Naive thymus-derived CD4-positive, alpha-beta T cell (primary cell): Measurements from ENCODE around the gene VAPB. TPM values are rescaled to one million over a fixed set of nuclear protein-coding genes. Genes with fewer than 3 reads are reported as not detected.

ENCODE experiments used
- ATAC-seq: fragments of 150-1000 bp; cut with Tn5 transposase; 2 replicates; pipeline ENCODE4 v1.10.0; 2021; ENCODE audit warnings: mild to moderate bottlenecking, moderate library complexity
- CTCF ChIA-PET: fragments of 350-600 bp; sonication (Branson Sonifier 250); formaldehyde crosslinking; loops from one replicate; lab custom pipeline; 2021; ENCODE audit warnings: antibody characterized with exemption; lab: Charles Lee
- POLR2A ChIA-PET: fragments of 350-600 bp; sonication (Branson Sonifier 250); formaldehyde crosslinking; loops from one replicate; lab custom pipeline; 2021; ENCODE audit warnings: antibody characterized with exemption, inconsistent platforms; lab: Charles Lee
- DNase-seq, 9 donors: peaks; one replicate each; pipeline versions ENCODE4 v3.0.0 to v3.0.0-alpha.2; 2020 to 2022; ENCODE audit warnings: mixed read lengths in 1 of 9
- H3K27ac ChIP-seq: one replicate; pipeline ENCODE4 v1.7.0; 2013; ENCODE audit warnings: mild to moderate bottlenecking, low read depth, low read length, moderate library complexity
- H3K27me3 ChIP-seq, 2 donors: one replicate each; pipeline ENCODE4 v1.7.0; 2013; ENCODE audit warnings: low read length in 2 of 2, mild to moderate bottlenecking in 2 of 2, moderate library complexity in 2 of 2; ENCODE audit not compliant: control insufficient read depth in 2 of 2, insufficient read depth in 2 of 2
- H3K36me3 ChIP-seq, 3 experiments: 1 replicate in 2 of 3; 2 replicates in 1 of 3; pipeline ENCODE4 v1.7.0; 2013; ENCODE audit warnings: low read length in 3 of 3, mild to moderate bottlenecking in 3 of 3, moderate library complexity in 1 of 3; ENCODE audit not compliant: insufficient read depth in 3 of 3, control insufficient read depth in 2 of 3
- H3K4me1 ChIP-seq, 2 donors: one replicate each; pipeline ENCODE4 v1.7.0; 2013; ENCODE audit warnings: low read length in 2 of 2, mild to moderate bottlenecking in 2 of 2, moderate library complexity in 1 of 2; ENCODE audit not compliant: control insufficient read depth in 2 of 2, insufficient read depth in 2 of 2
- H3K4me3 ChIP-seq: 2 replicates; pipeline ENCODE4 v1.7.0; 2013; ENCODE audit warnings: mild to moderate bottlenecking, low read length
- H3K9me3 ChIP-seq, 3 experiments: 1 replicate in 2 of 3; 2 replicates in 1 of 3; pipeline ENCODE4 v1.7.0; 2013; ENCODE audit warnings: low read length in 3 of 3; ENCODE audit not compliant: control insufficient read depth in 2 of 3
- H3K27ac Mint-ChIP-seq, 9 donors: one replicate each; pipeline ENCODE4 v1.8.0; 2020 to 2022; ENCODE audit warnings: mixed read lengths in 9 of 9, mild to moderate bottlenecking in 8 of 9, moderate library complexity in 5 of 9, inconsistent platforms in 2 of 9
- H3K27me3 Mint-ChIP-seq, 5 donors: one replicate each; pipeline ENCODE4 v1.8.0; 2021 to 2022; ENCODE audit warnings: mixed read lengths in 5 of 5, mild to moderate bottlenecking in 1 of 5
- H3K36me3 Mint-ChIP-seq, 5 donors: one replicate each; pipeline ENCODE4 v1.8.0; 2020 to 2022; ENCODE audit warnings: mixed read lengths in 5 of 5, mild to moderate bottlenecking in 3 of 5, inconsistent platforms in 1 of 5
- H3K4me1 Mint-ChIP-seq, 7 donors: one replicate each; pipeline ENCODE4 v1.8.0; 2020 to 2022; ENCODE audit warnings: mixed read lengths in 7 of 7, mild to moderate bottlenecking in 3 of 7, inconsistent platforms in 1 of 7
- H3K4me3 Mint-ChIP-seq, 10 donors: one replicate each; pipeline ENCODE4 v1.8.0; 2020 to 2022; ENCODE audit warnings: mild to moderate bottlenecking in 10 of 10, mixed read lengths in 10 of 10, moderate library complexity in 6 of 10, inconsistent platforms in 2 of 10
- H3K9me3 Mint-ChIP-seq, 11 donors: one replicate each; pipeline ENCODE4 v1.8.0; 2020 to 2022; ENCODE audit warnings: mixed read lengths in 11 of 11, mild to moderate bottlenecking in 4 of 11, inconsistent platforms in 1 of 11, moderate library complexity in 1 of 11
- intact Hi-C, 2 donors: fragments of 100-400 bp; cut with micrococcal nuclease; formaldehyde crosslinking; loops; one replicate each; pipeline ENCODE4 v1.15.1; 2023
- polyA plus RNA-seq, 2 donors: library from polyadenylated mRNA; unstranded; fragments of 300-500 nt; fragmentation: Illumina TruSeq; gene quantifications; one replicate each; pipeline ENCODE4 v1.2.3, GENCODE V29; 2021
- total RNA-seq, 6 experiments: library from RNA in 5 of 6; stranded (reverse) in 5 of 6; gene quantifications; 1 replicate in 5 of 6; 2 replicates in 1 of 6; pipeline ENCODE4 v1.2.3 and lab custom pipeline; 2021 to 2026

The VAPB gene
- total and polyA plus RNA-seq, 7 experiments from 2014 or later = 21.9 to 37.0 (median 25.3) TPM

DNA sequence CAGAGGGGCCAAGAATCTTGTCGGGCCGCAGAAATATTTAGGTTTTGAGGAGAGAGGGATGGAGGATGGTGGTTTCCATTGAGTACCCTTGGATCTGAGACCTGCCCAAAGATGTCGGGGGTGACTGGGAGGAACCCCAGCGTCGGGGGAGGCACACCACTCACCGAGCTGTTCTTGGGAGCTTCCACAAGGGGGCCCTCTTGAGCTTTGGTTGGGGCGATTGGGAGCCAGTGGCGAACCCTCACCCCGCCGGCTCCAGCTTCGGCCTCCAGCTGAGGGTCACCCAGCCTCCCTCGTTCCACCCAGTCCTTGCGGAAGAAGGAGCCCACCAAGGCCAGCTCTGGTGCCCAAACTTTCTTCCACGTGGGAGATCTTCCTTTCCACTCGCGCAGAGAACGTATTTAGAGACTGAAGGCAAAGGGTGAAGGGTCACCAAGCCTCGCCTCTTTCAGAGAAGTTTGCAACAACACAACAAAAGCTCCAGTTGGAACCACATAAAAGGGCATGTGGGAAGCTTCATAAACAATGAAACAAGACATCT lies 92.5 kb downstream of the VAPB start:
- H3K4me1 Mint-ChIP-seq = peaks cover 0 to 9% (median 5%) of the 10 kb centered on the region in 7 donors
- ChIA-PET POLR2A (no interaction called here), CTCF (interaction anchor here (1.2 to 1.8 kb wide), 2 partner anchors 170 to 362 kb away, joined by 3 to 4 read pairs; partner anchors contain the start of gene STX16)
- no peaks in the 10 kb centered on the region for H3K4me1 ChIP-seq
- no peak overlapping the region for H3K4me3 ChIP-seq
- no peaks in the 10 kb centered on the region for H3K27me3 ChIP-seq
- DNase-seq = peak in 8 of 9 donors; percentile 7 to 72 (median 46)
- H3K9me3 ChIP-seq = peaks cover 0 to 14% (median 0%) of the 10 kb centered on the region in 3 experiments
- H3K9me3 Mint-ChIP-seq = peaks cover 0 to 37% (median 15%) of the 10 kb centered on the region in 11 donors
- H3K27ac Mint-ChIP-seq = no peak overlapping the region
- no peak overlapping the region for H3K27ac ChIP-seq
- H3K4me3 Mint-ChIP-seq = peak overlapping the region in 2 of 10 donors; percentile 35 to 42
- intact Hi-C loops = loop anchor here in 1 of 2 donors (5.0 kb wide), 1 partner anchor 211 kb away; the partner anchor contains the start of gene NPEPL1
- H3K27me3 Mint-ChIP-seq = peaks cover 8 to 33% (median 23%) of the 10 kb centered on the region in 5 donors
- no peaks in the 10 kb centered on the region for H3K36me3 ChIP-seq
- H3K36me3 Mint-ChIP-seq = peaks cover 0 to 43% (median 8%) of the 10 kb centered on the region in 5 donors
- ATAC-seq = peak; percentile 68

DNA sequence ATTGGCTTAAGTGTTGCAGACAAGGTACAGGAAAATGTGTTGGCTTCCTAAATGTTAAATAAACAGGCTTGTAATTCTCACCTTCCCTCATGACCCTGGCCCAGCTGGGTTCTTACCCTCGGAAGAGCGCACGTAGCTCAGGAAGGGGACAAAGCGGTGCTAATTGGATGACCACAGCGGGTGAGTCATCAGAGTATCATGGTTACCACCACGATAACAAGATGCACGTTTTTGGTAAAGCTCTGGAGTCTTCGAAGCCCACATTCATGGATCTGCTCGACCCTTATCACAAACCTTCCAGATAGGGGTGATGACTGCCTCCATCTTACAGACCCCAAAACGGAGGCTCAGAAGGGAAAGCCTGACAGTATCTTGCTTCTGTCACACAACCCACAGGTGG lies 93.4 kb downstream of the VAPB start:
- intact Hi-C loops = loop anchor here in 1 of 2 donors (5.0 kb wide), 1 partner anchor 210 kb away; the partner anchor contains the start of gene NPEPL1
- Mint-ChIP-seq H3K4me3 (no peak overlapping the region), H3K9me3 (peaks cover 0 to 43% (median 15%) of the 10 kb centered on the region in 11 donors), H3K4me1 (peaks cover 0 to 9% (median 5%) of the 10 kb centered on the region in 7 donors), H3K27me3 (peaks cover 8 to 33% (median 24%) of the 10 kb centered on the region in 5 donors), H3K36me3 (peaks cover 0 to 38% (median 6%) of the 10 kb centered on the region in 5 donors), H3K27ac (no peak overlapping the region)
- peaks cover 0 to 15% (median 0%) of the 10 kb centered on the region in 3 experiments for H3K9me3 ChIP-seq
- DNase-seq = no peak
- no peaks in the 10 kb centered on the region for H3K4me1 ChIP-seq
- no peaks in the 10 kb centered on the region for H3K36me3 ChIP-seq
- ChIA-PET CTCF (no interaction called here), POLR2A (no interaction called here)
- no peaks in the 10 kb centered on the region for H3K27me3 ChIP-seq
- no peak overlapping the region for H3K27ac ChIP-seq
- no peak overlapping the region for H3K4me3 ChIP-seq
- no peak for ATAC-seq

DNA sequence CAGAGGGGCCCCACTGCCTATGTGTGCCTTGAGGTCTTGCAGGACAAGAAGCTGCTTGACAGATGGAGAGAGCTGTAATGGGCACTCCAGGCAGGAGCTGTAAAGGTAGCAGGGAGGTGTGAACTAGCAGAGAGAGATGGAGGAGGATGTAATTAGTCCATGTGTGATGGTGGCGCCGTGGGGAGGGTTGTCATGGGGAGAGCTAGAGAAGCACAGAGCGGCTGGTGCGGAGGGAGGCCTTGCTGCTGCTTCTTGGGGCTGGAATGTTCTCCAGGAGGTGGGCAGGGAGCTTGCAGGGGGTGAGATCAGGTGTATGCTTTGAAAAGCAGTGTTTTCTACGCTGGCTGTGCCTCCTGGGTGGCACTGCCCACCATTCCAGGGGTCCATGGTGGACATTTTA lies 94.0 kb downstream of the VAPB start:
- no peaks in the 10 kb centered on the region for H3K4me1 ChIP-seq
- no peak overlapping the region for H3K4me3 ChIP-seq
- H3K4me1 Mint-ChIP-seq = peaks cover 0 to 9% (median 5%) of the 10 kb centered on the region in 7 donors
- ChIA-PET POLR2A (no interaction called here), CTCF (no interaction called here)
- H3K27me3 ChIP-seq = no peaks in the 10 kb centered on the region
- H3K36me3 Mint-ChIP-seq = peaks cover 0 to 33% (median 6%) of the 10 kb centered on the region in 5 donors
- ATAC-seq = no peak
- no peak overlapping the region for H3K27ac ChIP-seq
- H3K9me3 ChIP-seq = peaks cover 0 to 15% (median 0%) of the 10 kb centered on the region in 3 experiments
- H3K36me3 ChIP-seq = no peaks in the 10 kb centered on the region
- intact Hi-C loops = loop anchor here in 1 of 2 donors (5.0 kb wide), 1 partner anchor 209 kb away; the partner anchor contains the start of gene NPEPL1
- H3K9me3 Mint-ChIP-seq = peaks cover 0 to 47% (median 16%) of the 10 kb centered on the region in 11 donors
- DNase-seq = no peak
- H3K27me3 Mint-ChIP-seq = peaks cover 8 to 33% (median 24%) of the 10 kb centered on the region in 5 donors
- no peak overlapping the region for H3K27ac Mint-ChIP-seq
- no peak overlapping the region for H3K4me3 Mint-ChIP-seq

DNA sequence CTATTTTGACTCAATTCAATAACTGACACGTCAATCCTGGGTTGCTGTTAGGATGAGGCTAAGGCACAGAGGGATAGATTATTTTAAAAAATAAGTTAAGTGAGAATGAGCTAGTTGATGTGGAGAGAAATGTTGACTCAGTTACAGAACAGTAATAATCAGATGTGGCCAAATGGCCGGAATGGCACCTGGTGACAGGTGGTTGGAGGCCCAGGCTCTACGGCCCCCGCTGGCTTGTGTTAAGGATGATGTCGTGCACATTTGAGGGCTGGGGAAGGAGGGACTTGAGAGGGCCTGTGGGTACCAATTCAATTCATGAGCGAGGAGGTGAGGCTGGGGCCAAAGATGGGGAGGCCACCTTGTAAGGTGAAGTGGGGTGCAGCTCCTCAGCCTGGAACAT lies 94.4 kb downstream of the VAPB start:
- Mint-ChIP-seq H3K4me1 (peaks cover 0 to 9% (median 5%) of the 10 kb centered on the region in 7 donors), H3K27ac (no peak overlapping the region), H3K4me3 (no peak overlapping the region), H3K27me3 (peaks cover 5 to 35% (median 23%) of the 10 kb centered on the region in 5 donors), H3K36me3 (peaks cover 0 to 32% (median 6%) of the 10 kb centered on the region in 5 donors), H3K9me3 (peaks cover 0 to 47% (median 17%) of the 10 kb centered on the region in 11 donors)
- H3K4me1 ChIP-seq = no peaks in the 10 kb centered on the region
- ATAC-seq = no peak
- peaks cover 0 to 15% (median 0%) of the 10 kb centered on the region in 3 experiments for H3K9me3 ChIP-seq
- no peak overlapping the region for H3K4me3 ChIP-seq
- ChIA-PET CTCF (no interaction called here), POLR2A (no interaction called here)
- H3K36me3 ChIP-seq = no peaks in the 10 kb centered on the region
- H3K27me3 ChIP-seq = no peaks in the 10 kb centered on the region
- no peak overlapping the region for H3K27ac ChIP-seq
- DNase-seq = no peak
- intact Hi-C loops = loop anchor here in 1 of 2 donors (5.0 kb wide), 1 partner anchor 209 kb away; the partner anchor contains the start of gene NPEPL1

DNA sequence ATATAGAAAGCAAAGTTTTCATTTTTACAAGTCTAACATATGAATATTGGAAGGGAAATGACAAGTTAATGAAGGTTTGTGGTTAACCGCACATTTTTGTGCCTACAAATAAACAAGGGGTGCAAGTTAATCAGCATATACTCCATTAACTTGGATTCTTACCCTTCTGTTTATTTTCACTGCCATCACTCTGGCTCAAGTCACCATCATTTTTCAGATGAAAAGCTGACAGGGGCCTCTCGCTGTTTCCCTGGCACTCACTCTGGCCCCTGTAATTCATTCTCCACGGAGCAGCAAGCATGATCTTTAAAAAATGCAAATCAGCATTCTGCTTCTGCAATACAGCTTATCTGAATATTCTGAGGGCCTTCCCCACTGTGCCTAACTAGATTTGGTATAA lies 96.4 kb downstream of the VAPB start:
- intact Hi-C loops = no loop called here
- POLR2A ChIA-PET = no interaction called here
- no peak for DNase-seq
- H3K9me3 Mint-ChIP-seq = peaks cover 0 to 62% (median 22%) of the 10 kb centered on the region in 11 donors
- Histone ChIP-seq H3K4me3 (no peak overlapping the region), H3K27ac (no peak overlapping the region), H3K36me3 (no peaks in the 10 kb centered on the region), H3K9me3 (peaks cover 0 to 15% (median 0%) of the 10 kb centered on the region in 3 experiments), H3K4me1 (no peaks in the 10 kb centered on the region), H3K27me3 (no peaks in the 10 kb centered on the region)
- peaks cover 6 to 41% (median 21%) of the 10 kb centered on the region in 5 donors for H3K27me3 Mint-ChIP-seq
- CTCF ChIA-PET = no interaction called here
- peaks cover 0 to 36% (median 10%) of the 10 kb centered on the region in 5 donors for H3K36me3 Mint-ChIP-seq
- no peak overlapping the region for H3K4me3 Mint-ChIP-seq
- H3K4me1 Mint-ChIP-seq = peaks cover 0 to 9% (median 5%) of the 10 kb centered on the region in 7 donors
- no peak overlapping the region for H3K27ac Mint-ChIP-seq
- no peak for ATAC-seq

DNA sequence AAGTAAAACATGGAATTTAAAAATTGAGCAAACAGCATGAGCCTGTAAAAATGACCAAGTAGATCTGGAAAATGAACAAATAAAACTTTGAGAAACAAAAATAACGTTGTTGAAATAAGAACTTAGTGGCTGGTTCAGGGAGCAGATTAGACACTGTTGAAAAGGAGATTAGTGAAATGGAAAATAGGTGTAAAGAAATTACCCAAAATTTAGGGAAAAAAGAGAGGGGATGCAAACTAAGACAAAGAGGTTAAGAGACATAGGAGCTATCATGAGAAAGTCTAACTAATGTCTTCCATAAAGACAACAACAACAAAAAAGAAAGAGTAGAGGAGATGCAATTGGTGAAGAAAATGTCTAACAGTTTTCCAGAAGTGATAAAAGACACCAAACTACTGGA lies 97.2 kb downstream of the VAPB start:
- H3K27me3 ChIP-seq = no peaks in the 10 kb centered on the region
- ATAC-seq = no peak
- H3K27ac Mint-ChIP-seq = no peak overlapping the region
- H3K9me3 ChIP-seq = peaks cover 0 to 15% (median 0%) of the 10 kb centered on the region in 3 experiments
- intact Hi-C loops = no loop called here
- no peaks in the 10 kb centered on the region for H3K4me1 ChIP-seq
- POLR2A ChIA-PET = no interaction called here
- no peak for DNase-seq
- no peak overlapping the region for H3K27ac ChIP-seq
- H3K36me3 Mint-ChIP-seq = peaks cover 0 to 36% (median 10%) of the 10 kb centered on the region in 5 donors
- H3K36me3 ChIP-seq = no peaks in the 10 kb centered on the region
- peaks cover 6 to 38% (median 21%) of the 10 kb centered on the region in 5 donors for H3K27me3 Mint-ChIP-seq
- peaks cover 0 to 8% (median 5%) of the 10 kb centered on the region in 7 donors for H3K4me1 Mint-ChIP-seq
- CTCF ChIA-PET = no interaction called here
- H3K4me3 ChIP-seq = no peak overlapping the region
- peaks cover 0 to 64% (median 22%) of the 10 kb centered on the region in 11 donors for H3K9me3 Mint-ChIP-seq
- no peak overlapping the region for H3K4me3 Mint-ChIP-seq
